Erythroblast (primary cell): ENCODE data around the gene ICE2.

Experiments used
- DNase-seq, 2 experiments: peaks; one replicate each; lab custom pipeline; 2025; lab: John Stamatoyannopoulos, UW
- GATA1 ChIP-seq: IDR thresholded peaks from 2 replicates; pipeline ENCODE4 v1.6.1; 2011; ENCODE audit warnings: low read depth, mild to moderate bottlenecking, control low read depth, low read length, moderate library complexity
- POLR2A ChIP-seq: IDR thresholded peaks from 2 replicates; pipeline ENCODE4 v1.6.1; 2011; ENCODE audit warnings: mild to moderate bottlenecking, low read length

ICE2 gene

DNA sequence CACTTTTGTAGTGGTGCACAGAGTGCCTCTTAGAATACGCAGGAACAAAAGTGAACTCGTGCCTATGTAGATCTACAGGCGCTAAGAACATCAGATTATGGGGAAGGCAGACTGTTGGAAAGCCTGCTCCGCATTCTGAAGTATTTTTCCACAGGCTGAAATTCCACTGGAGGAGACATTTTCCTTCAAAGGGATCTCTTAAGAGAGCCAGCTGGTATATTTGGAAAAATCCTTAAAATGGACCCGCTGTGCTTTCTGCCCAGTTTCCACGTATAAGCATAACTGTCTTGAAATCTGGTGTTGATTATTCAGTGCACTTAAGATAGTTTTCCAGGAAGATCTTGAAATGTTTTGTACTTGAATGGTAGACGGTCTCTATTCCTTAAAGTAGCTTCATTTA lies 34.7 kb upstream of the ICE2 start:
- no peak for DNase-seq
- no peak for TF ChIP-seq GATA1
- no peak for TF ChIP-seq POLR2A

DNA sequence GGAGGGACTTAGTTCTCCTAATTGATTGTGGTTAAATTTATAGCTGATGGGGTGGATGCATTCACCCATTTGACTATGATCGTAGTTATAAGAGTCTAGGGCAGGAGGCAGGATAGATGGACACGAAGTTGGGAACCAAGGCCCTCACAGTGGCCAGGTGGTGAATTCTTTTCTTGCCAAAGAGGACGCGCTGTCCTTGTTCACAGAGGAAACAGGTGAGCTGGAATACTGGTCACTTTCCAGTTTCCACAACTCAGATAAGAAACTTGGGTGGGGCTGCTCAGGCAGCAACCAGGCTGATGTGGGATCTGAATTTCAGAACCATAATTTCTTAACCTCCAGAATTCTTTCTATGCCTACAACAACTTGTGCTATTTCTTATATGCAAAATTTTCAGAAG lies 34.0 kb upstream of the ICE2 start:
- DNase-seq, result no peak
- TF ChIP-seq GATA1 (no peak), POLR2A (no peak)

DNA sequence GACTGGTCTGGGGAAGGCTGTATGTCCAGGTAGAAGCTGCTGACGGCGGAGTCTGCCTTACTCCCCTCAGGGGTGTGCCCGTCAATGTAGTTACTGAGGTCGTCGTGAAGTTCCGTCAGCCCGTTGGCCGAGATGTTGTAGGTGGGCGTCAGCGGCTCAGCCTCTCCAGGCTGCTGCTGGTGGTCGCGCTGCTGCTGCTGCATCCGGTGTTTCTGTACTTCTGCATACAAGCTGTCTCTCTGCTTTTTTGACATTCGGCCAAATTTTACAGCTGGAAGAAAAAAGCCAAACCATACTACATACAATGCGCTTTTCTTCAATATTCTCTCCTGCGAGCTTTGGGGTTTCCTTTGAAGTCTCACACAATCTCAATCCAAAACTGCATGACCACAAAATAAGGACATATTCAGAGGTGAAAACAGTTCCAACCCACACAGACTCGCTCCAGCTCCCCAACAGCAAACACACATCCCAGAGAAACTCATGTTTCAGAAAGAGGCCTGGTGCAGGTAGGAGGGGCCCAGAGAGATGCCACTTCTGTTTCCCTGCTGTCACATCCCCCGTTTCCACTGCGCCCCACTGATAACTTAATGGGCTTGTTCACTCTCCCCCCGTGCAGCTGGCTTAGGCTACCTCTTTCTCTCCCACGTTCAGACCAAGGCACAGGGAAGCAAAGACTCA lies 32.5 kb upstream of the ICE2 start:
- no peak for DNase-seq
- TF ChIP-seq GATA1 (no peak), POLR2A (no peak)

DNA sequence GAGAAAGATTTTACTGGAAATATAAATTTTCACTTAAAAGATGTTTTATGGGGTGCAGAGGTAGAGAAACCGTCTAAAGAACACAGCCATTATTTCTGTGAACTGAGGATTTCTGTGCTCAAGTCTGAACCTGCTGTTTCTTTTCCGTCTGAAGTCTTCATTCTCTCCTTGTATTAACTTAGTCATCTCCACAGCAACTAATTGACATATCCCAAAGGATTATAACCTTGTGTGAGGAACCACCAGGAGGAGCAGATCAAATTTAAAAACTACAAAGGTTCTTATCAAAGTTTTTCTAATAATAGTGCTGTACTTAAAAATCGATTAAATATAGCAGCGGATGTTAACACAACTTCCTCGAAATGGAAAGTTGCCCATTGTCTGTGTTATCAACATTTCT lies 31.1 kb upstream of the ICE2 start:
- no peak for DNase-seq
- TF ChIP-seq GATA1, result no peak
- TF ChIP-seq POLR2A, result no peak

DNA sequence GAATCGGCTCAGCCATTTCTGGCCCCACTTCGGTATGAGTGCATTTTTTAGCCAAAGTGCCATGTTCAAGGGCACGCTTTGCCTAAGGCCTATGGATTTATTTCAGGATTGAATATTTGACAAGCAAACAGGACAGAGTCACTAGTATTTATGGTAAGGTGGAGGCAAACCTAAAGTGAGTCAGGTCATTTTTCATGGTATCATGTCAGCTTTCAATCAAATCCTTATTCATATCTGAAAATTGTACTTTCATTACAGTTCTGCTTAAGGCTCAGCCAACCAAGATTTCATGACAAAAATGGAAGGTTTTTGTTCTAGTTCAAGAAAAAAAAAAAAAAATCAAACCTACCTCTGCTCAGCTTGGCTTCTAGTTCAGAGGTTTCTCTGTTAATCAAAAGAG lies 30.5 kb upstream of the ICE2 start:
- no peak for TF ChIP-seq GATA1
- DNase-seq, result no peak

DNA sequence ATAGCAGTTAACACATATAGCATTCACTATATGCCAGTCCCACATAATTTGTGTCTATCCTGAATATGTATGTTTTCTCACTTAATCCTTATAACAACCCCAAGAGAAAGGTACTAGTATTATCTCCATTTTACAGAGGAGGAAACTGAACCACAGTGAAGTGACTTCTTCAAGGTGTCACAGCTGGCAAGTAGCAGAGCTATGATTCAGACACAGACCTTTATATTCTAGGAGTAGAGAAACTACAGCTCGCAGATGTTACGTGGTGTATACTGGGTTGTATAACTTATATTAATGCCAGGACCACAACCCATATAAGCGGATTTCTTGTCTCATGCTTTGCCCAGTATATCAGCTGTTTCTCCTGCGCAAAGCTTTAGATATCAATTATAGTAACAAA lies 29.5 kb upstream of the ICE2 start:
- no peak for TF ChIP-seq GATA1
- DNase-seq, result no peak

DNA sequence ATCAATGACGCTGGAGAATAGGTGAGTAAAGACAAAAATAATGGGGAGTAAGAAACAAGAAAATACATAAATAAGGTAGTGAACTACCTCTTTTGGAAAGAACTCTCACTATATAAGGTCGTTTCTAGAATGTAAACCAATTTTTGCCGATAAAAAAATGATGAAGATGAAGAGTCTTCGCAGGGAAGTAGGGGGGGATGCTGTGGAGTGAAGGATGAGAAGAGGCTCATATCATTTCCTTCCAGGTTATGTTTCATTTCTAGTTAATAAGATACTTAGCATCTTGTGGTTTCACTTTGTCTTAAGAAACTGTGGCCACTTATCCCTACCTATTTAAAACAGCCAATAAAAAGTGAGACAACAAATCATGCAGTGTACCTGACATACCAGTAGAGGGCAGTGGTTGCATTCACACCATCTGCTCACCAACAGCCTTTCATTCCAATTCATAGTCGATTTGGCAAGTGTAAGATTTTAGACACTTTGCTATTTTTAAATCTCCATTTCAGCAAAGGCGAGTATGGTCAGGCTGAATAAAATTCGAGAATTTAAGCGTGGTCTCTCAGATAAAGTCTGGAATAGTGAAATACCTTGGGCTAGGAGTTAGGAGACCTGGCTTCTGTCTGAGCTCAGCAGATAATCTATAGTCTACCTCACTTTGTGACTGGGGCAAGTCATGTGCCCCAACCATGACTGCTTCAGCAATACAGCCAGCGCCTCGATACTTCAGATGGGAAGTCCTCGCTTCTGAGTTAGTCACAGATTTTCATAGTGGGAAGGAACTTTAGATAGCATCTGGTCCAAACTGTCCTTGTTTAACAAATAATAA lies 28.9 kb upstream of the ICE2 start:
- DNase-seq, result peak; percentile 59 to 71
- TF ChIP-seq GATA1 (no peak), POLR2A (no peak)

DNA sequence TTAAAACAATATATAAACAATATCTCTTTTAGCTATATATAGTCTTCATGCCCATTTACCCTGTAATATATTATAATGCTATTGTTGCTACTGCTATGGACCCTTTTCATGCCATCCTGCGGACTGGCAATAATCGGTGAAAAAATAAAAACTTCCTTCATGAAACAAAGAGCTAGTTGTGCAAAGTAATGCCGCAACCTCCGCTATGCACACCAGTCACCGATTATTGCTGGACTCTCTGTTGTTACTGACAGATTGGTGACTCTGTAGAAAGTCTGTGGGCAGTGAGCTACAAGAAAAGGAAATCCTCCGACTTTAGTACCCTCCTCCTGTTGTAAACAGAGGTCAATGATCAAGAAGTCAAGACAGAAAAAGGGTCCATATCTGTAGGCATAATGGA lies 17.9 kb upstream of the ICE2 start:
- DNase-seq, result no peak
- TF ChIP-seq GATA1, result no peak
- no peak for TF ChIP-seq POLR2A

DNA sequence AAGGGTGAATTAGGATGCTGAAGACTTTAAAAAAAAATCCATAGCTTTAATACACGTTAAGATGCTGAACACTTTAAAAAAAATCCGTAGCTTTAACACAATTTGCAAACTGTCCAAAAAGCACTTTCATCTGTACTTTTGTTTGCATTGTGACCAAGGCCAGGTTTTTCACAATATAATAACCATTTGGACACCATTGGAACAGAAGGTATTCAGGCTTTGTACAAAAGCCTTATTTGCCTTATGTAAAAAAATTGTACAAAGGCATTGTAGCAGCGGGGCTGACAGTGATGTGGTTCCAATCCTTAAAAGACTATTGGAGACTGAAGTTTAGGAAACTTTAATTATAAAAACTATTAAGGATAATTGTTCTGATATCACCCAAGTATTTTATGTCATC lies 15.2 kb upstream of the ICE2 start:
- TF ChIP-seq POLR2A (no peak), GATA1 (no peak)
- DNase-seq, result no peak

DNA sequence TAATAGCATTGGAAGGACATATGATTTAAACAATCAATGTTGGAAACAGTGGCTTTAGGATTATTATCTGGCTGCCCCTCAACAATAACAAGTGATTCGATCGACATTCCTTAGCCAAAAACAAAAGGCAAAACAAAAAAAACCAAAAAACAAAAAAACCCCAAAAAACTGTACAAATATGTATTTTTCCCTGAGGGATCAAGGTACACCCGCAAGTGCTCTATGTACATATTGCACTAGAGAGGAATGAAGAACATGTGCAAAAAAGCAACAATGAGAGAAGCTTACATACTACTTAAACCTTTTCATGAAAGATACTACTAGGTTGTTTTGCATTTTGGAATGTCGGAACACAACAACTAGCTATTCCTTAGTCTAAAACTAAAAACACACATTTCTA lies 14.2 kb upstream of the ICE2 start:
- DNase-seq, result no peak
- TF ChIP-seq GATA1 (no peak), POLR2A (no peak)

DNA sequence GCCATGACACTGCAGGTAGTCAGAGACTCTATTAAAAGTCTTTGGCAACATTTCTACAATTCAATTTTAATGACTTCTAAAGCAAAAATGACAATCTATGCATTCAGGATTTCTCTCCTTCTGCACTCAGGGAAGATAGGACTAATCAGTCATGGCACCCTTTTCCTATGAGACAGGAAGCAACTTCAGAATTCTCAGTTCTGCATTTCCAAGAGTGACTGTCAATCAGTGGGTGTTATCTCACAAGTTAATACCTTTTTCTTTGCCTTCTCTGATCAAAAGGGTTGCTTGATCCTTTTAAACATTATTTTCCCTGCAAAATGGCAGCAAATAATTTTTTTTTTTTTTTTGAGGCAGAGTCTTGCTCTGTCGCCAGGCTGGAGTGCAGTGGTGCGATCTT lies 7.8 kb upstream of the ICE2 start:
- DNase-seq, result no peak
- TF ChIP-seq GATA1, result no peak
- TF ChIP-seq POLR2A, result no peak

DNA sequence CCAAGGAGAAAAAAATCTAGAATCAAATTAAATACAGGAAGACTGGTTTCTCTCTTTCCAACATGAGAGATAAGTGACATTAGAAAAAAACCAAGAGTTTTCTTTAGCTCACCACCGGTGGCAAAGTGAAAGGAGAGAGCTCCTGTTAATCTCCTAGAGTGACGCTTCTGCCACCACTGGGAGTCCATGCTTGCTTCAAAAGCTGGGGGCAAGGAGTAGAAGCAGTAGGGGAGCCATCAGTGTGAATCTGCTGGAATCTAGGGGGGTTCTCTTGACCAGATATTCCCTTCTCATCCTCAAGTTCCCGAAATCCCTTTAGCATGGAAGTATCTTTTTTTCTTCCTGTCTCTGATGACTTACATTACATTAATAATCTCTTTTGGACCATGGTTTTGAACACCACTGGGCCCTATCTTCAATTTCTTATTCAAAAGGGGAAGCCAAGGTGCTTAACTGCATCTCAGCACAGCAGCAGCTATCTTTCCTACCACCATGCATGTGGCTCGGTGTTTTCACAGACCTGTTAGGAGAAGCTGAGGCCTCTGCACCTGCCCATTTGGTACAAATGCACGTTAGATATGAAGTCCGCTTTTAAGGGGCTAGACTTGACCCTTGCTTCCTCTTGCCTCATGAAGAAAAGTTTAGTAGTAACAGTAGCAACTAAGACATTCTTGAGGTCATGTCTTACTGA lies 6.6 kb upstream of the ICE2 start:
- TF ChIP-seq POLR2A, result no peak
- no peak for TF ChIP-seq GATA1
- no peak for DNase-seq

DNA sequence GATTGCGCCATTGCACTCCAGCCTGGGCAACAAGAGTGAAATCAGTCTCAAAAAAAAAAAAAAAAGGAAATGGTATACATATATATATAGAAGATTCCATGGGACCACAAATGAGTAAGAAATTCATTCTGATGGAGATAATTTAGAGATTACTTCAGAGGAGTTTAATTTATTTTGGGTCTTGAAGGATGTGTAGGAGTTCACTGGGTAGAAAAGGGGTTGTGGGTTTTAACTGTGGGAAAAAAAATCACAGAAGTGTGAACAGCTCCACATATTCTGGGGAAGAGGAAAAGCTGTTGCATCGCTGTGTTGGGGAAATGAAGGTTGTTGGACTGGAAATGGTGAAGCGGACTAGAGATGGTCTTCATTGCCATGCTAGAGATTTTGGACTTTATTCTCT lies 4.1 kb upstream of the ICE2 start:
- no peak for DNase-seq
- TF ChIP-seq GATA1 (no peak), POLR2A (no peak)

DNA sequence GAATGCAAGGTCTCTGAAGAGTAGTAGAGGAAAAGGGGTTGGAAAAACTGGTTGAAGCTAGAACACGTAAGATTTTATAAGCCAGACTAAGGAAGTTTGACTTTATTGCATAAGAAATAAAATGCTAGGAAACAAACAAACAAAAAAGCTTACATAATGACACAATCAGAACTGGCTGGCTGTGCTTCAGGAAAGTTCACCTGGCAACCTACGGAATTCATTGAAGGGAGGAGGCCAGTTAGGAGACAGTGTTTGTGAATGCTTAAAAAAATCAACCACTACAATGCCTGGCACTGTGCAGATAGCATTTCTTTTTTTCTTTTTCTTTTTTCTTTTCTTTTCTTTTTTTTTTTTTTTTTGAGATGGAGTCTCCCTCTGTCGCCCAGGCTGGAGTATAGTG lies 1.9 kb upstream of the ICE2 start:
- TF ChIP-seq POLR2A (no peak), GATA1 (no peak)
- no peak for DNase-seq
